GM23338 (cell line): Measurements from ENCODE around the gene MED12L. TPM values are rescaled to one million over a fixed set of nuclear protein-coding genes. Genes with fewer than 3 reads are reported as not detected.

Experiments
- ATAC-seq: fragments of 200-7000 bp; cut with Tn5 transposase; 3 replicates; pipeline ENCODE4 v1.9.1; 2020
- DNase-seq: peaks from one replicate; pipeline ENCODE4 v3.0.0-alpha.2; 2015; ENCODE audit warnings: low spot score
- H2AFZ ChIP-seq: fragments of 200-600 bp; sonication (generic); 2 replicates; pipeline ENCODE4 v1.8.0; 2016; ENCODE audit warnings: antibody characterized with exemption, mild to moderate bottlenecking, moderate library complexity
- H3F3A ChIP-seq: fragments of 200-600 bp; sonication (generic); replicated peaks from 2 replicates; pipeline ENCODE4 v1.8.0; 2017; ENCODE audit warnings: antibody characterized with exemption, mixed run types, low read depth
- H3K27ac ChIP-seq: fragments of 200-600 bp; sonication (generic); 2 replicates; pipeline ENCODE4 v1.6.1; 2016; ENCODE audit warnings: low read depth
- H3K27me3 ChIP-seq: fragments of 200-600 bp; sonication (generic); 2 replicates; pipeline ENCODE4 v1.8.0; 2016; ENCODE audit warnings: mild to moderate bottlenecking, mixed run types, moderate library complexity; ENCODE audit not compliant: insufficient read depth
- H3K36me3 ChIP-seq: fragments of 200-600 bp; sonication (generic); 2 replicates; pipeline ENCODE4 v1.8.0; 2016; ENCODE audit warnings: mild to moderate bottlenecking; ENCODE audit not compliant: insufficient read depth
- H3K4me1 ChIP-seq: fragments of 200-600 bp; sonication (generic); 2 replicates; pipeline ENCODE4 v1.8.0; 2016; ENCODE audit warnings: mild to moderate bottlenecking, moderate library complexity; ENCODE audit not compliant: insufficient read depth
- H3K4me2 ChIP-seq: fragments of 200-600 bp; sonication (generic); 2 replicates; pipeline ENCODE4 v1.7.1; 2017; ENCODE audit warnings: mixed run types
- H3K4me3 ChIP-seq: fragments of 200-600 bp; sonication (generic); 2 replicates; pipeline ENCODE4 v1.6.1; 2016; ENCODE audit warnings: mixed run types
- H3K79me2 ChIP-seq: fragments of 200-600 bp; sonication (generic); replicated peaks from 2 replicates; pipeline ENCODE4 v1.8.0; 2017; ENCODE audit warnings: mild to moderate bottlenecking; ENCODE audit not compliant: insufficient read depth
- H3K9me2 ChIP-seq: fragments of 200-600 bp; sonication (generic); 2 replicates; pipeline ENCODE4 v1.8.0; 2017; ENCODE audit not compliant: insufficient read depth
- H4K20me1 ChIP-seq: fragments of 200-600 bp; sonication (generic); replicated peaks from 2 replicates; pipeline ENCODE4 v1.8.0; 2017; ENCODE audit warnings: mild to moderate bottlenecking; ENCODE audit not compliant: insufficient read depth
- H3K27ac Mint-ChIP-seq: 2 replicates; pipeline ENCODE4 v1.8.0; 2020; ENCODE audit warnings: inconsistent platforms, mild to moderate bottlenecking, moderate library complexity, mixed read lengths
- H3K27me3 Mint-ChIP-seq: 3 replicates; pipeline ENCODE4 v1.8.0; 2022; ENCODE audit warnings: low read depth, mild to moderate bottlenecking, moderate library complexity, mixed read lengths, inconsistent platforms; ENCODE audit not compliant: insufficient read depth, poor library complexity
- H3K36me3 Mint-ChIP-seq: 3 replicates; pipeline ENCODE4 v1.8.0; 2021; ENCODE audit warnings: low read depth, mild to moderate bottlenecking, inconsistent platforms, moderate library complexity, mixed read lengths
- H3K4me1 Mint-ChIP-seq: 3 replicates; pipeline ENCODE4 v1.8.0; 2020; ENCODE audit warnings: mild to moderate bottlenecking, inconsistent platforms, mixed read lengths
- H3K4me3 Mint-ChIP-seq: 3 replicates; pipeline ENCODE4 v1.8.0; 2021; ENCODE audit warnings: moderate library complexity, mild to moderate bottlenecking, inconsistent platforms, mixed read lengths
- H3K9me3 Mint-ChIP-seq: 3 replicates; pipeline ENCODE4 v1.8.0; 2020; ENCODE audit warnings: moderate library complexity, mild to moderate bottlenecking, inconsistent platforms, mixed read lengths
- CTCF ChIP-seq, 2 experiments: fragments of 200-600 bp in 1 of 2; sonication (generic) in 1 of 2; conservative IDR thresholded peaks; 2 replicates each; pipeline versions ENCODE4 v1.5.1 to v1.6.1; 2016 to 2017; ENCODE audit warnings: antibody characterized with exemption in 2 of 2, low read depth in 2 of 2, mild to moderate bottlenecking in 2 of 2, moderate library complexity in 1 of 2
- ETS1 ChIP-seq: IDR thresholded peaks from 2 replicates; pipeline ENCODE4 v1.6.1; 2016; ENCODE audit warnings: antibody characterized with exemption
- EZH2 ChIP-seq: fragments of 200-600 bp; sonication (generic); IDR thresholded peaks from one replicate; pipeline ENCODE4 v1.8.0; 2017; ENCODE audit warnings: antibody characterized with exemption, mild to moderate bottlenecking, low read depth; ENCODE audit not compliant: unreplicated experiment
- JUNB ChIP-seq: IDR thresholded peaks from one replicate; pipeline ENCODE4 v1.6.1; 2016; ENCODE audit warnings: antibody characterized with exemption; ENCODE audit not compliant: unreplicated experiment
- ZNF331 ChIP-seq: fragments of 250-450 bp; sonication (Bioruptor Pico); IDR thresholded peaks from 2 replicates; pipeline ENCODE4 v1.5.0; 2020; ENCODE audit warnings: low read depth, mild to moderate bottlenecking, moderate library complexity
- polyA plus RNA-seq: library from polyadenylated mRNA; unstranded; fragments of >200 nt; fragmentation: Nextera tagmentation; extraction: Ambion mirVana; gene quantifications from 2 replicates; pipeline ENCODE4 v1.2.1, GENCODE V29; 2016
- total RNA-seq: library from RNA; depleted of rRNA; stranded (reverse); fragments of >200 nt; shearing (Covaris generic); gene quantifications from 2 replicates; pipeline ENCODE4 v1.2.3, GENCODE V29; 2014

The MED12L gene
- total and polyA plus RNA-seq, 2 experiments from 2014 or later, result 5.7 to 25.0 TPM

DNA sequence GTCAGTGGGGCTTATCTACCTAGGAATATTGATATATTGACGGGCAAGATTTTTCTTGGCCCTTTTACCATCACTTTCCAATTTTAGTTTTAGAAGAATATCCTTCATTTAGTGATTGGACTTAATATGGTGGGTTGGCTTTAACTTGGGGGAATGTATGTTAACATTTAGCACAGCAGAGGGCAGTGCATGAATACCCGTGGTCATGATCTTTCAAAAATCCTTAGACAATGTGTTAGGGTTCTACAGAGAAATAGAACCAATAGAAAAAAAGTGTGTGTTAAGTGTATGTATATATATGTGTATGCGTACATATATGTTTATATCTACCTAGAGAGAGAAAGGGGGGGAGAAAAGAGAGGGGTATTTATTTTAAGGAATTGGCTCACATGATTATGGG lies 80.7 kb downstream of the MED12L start:
- peaks cover 4% of the 10 kb centered on the region; the same call in 2 of the 3 replicates for H3K36me3 Mint-ChIP-seq
- H3K27ac Mint-ChIP-seq, result no peak overlapping the region
- no peak overlapping the region for H3K4me3 Mint-ChIP-seq
- ATAC-seq, result no peak
- H3K79me2 ChIP-seq, result no peaks in the 10 kb centered on the region
- H2AFZ ChIP-seq, result no peak overlapping the region
- H3K4me2 ChIP-seq, result no peak overlapping the region
- H3K27me3 Mint-ChIP-seq, result no peaks in the 10 kb centered on the region
- no peaks in the 10 kb centered on the region for H3K9me3 Mint-ChIP-seq
- H3K36me3 ChIP-seq, result 0 out of 2 replicates have a peak, but pooled peaks cover 4% of the 10 kb centered on the region
- H3K4me1 ChIP-seq, result no peaks in the 10 kb centered on the region
- no peak for DNase-seq
- no peaks in the 10 kb centered on the region for H3F3A ChIP-seq
- no peaks in the 10 kb centered on the region for H3K9me2 ChIP-seq
- no peak overlapping the region for H3K27ac ChIP-seq
- H3K4me1 Mint-ChIP-seq, result peaks cover 12% of the 10 kb centered on the region
- no peak overlapping the region for H3K4me3 ChIP-seq
- no peak for TF ChIP-seq ZNF331 (CRISPR knock-in tag)
- TF ChIP-seq JUNB, result no peak
- TF ChIP-seq ETS1, result no peak
- TF ChIP-seq CTCF (conservative IDR thresholded peaks at IDR 0.05; ENCODE audit: low read depth in 2 of 2), result peak in 1 of 2 experiments; percentile 18; a peak in 1 of 4 replicates
- H3K27me3 ChIP-seq, result no peaks in the 10 kb centered on the region
- no peaks in the 10 kb centered on the region for H4K20me1 ChIP-seq

GRCh38 chr3:151168269-151169094 lies 83.0 kb downstream of the MED12L start:
- 0 out of 2 replicates have a peak, but pooled peaks cover 4% of the 10 kb centered on the region for H3K36me3 ChIP-seq
- no peaks in the 10 kb centered on the region for H3K27me3 Mint-ChIP-seq
- ATAC-seq (peak; percentile 94), DNase-seq (peak; percentile 89)
- TF ChIP-seq CTCF (conservative IDR thresholded peaks at IDR 0.05; ENCODE audit: low read depth in 2 of 2), result peak; percentile 89 to 95
- TF ChIP-seq EZH2, result no peak
- no peaks in the 10 kb centered on the region for H4K20me1 ChIP-seq
- H3K4me3 ChIP-seq, result no peak overlapping the region
- no peaks in the 10 kb centered on the region for H3K27me3 ChIP-seq
- no peak overlapping the region for H2AFZ ChIP-seq
- no peaks in the 10 kb centered on the region for H3K9me3 Mint-ChIP-seq
- H3K9me2 ChIP-seq, result no peaks in the 10 kb centered on the region
- no peak overlapping the region for H3K4me2 ChIP-seq
- peaks cover 4% of the 10 kb centered on the region; the same call in 2 of the 3 replicates for H3K36me3 Mint-ChIP-seq
- H3F3A ChIP-seq, result no peaks in the 10 kb centered on the region
- no peaks in the 10 kb centered on the region for H3K79me2 ChIP-seq
- no peaks in the 10 kb centered on the region for H3K4me1 ChIP-seq
- H3K4me3 Mint-ChIP-seq, result no peak overlapping the region
- peaks cover 24% of the 10 kb centered on the region for H3K4me1 Mint-ChIP-seq
- H3K27ac Mint-ChIP-seq, result no peak overlapping the region
- no peak overlapping the region for H3K27ac ChIP-seq
